ENCODE data around the gene SZT2. TPM values are rescaled to one million over a fixed set of nuclear protein-coding genes. Genes with fewer than 3 reads are reported as not detected.

The SZT2 gene
- polyA plus RNA-seq, 3 donors = 20.9 to 30.1 (median 21.6) TPM

GRCh38 chr1:43414634-43415223 lies 25.0 kb downstream of the SZT2 start:
- peak in 9 of 11 donors; percentile 15 to 43 (median 29) for DNase-seq (ENCODE audit: extremely low read depth in 1 of 11, low read depth in 9 of 11, low spot score in 4 of 11)

- no peak for DNase-seq (ENCODE audit: extremely low read depth in 1 of 11, low read depth in 9 of 11, low spot score in 4 of 11)
Measured at GRCh38 chr1:43415901-43416300, 26.2 kb downstream of the SZT2 start.

GRCh38 chr1:43418858-43419257 lies 29.2 kb downstream of the SZT2 start:
- no peak for DNase-seq (ENCODE audit: extremely low read depth in 1 of 11, low read depth in 9 of 11, low spot score in 4 of 11)

- DNase-seq (ENCODE audit: extremely low read depth in 1 of 11, low read depth in 9 of 11, low spot score in 4 of 11) = no peak
Measured at GRCh38 chr1:43419627-43420425, 30.1 kb downstream of the SZT2 start.

GRCh38 chr1:43420874-43421273 lies 31.2 kb downstream of the SZT2 start:
- no peak for DNase-seq (ENCODE audit: extremely low read depth in 1 of 11, low read depth in 9 of 11, low spot score in 4 of 11)

GRCh38 chr1:43421396-43421795 lies 31.7 kb downstream of the SZT2 start:
- no peak for DNase-seq (ENCODE audit: extremely low read depth in 1 of 11, low read depth in 9 of 11, low spot score in 4 of 11)

GRCh38 chr1:43421976-43422750 lies 32.5 kb downstream of the SZT2 start:
- no peak for DNase-seq (ENCODE audit: extremely low read depth in 1 of 11, low read depth in 9 of 11, low spot score in 4 of 11)

- no peak for DNase-seq (ENCODE audit: extremely low read depth in 1 of 11, low read depth in 9 of 11, low spot score in 4 of 11)
Measured at GRCh38 chr1:43422995-43423671, 33.4 kb downstream of the SZT2 start.

- no peak for DNase-seq (ENCODE audit: extremely low read depth in 1 of 11, low read depth in 9 of 11, low spot score in 4 of 11)
Measured at GRCh38 chr1:43423672-43424550, 34.2 kb downstream of the SZT2 start.

- DNase-seq (ENCODE audit: extremely low read depth in 1 of 11, low read depth in 9 of 11, low spot score in 4 of 11) = no peak
Measured at GRCh38 chr1:43425045-43425444, 35.3 kb downstream of the SZT2 start.

- DNase-seq (ENCODE audit: extremely low read depth in 1 of 11, low read depth in 9 of 11, low spot score in 4 of 11) = no peak
Measured at GRCh38 chr1:43426221-43426620, 36.5 kb downstream of the SZT2 start.

- DNase-seq (ENCODE audit: extremely low read depth in 1 of 11, low read depth in 9 of 11, low spot score in 4 of 11) = no peak
Measured at GRCh38 chr1:43427524-43427923, 37.8 kb downstream of the SZT2 start.

GRCh38 chr1:43427941-43428340 lies 38.2 kb downstream of the SZT2 start:
- no peak for DNase-seq (ENCODE audit: extremely low read depth in 1 of 11, low read depth in 9 of 11, low spot score in 4 of 11)

GRCh38 chr1:43430831-43431230 lies 41.1 kb downstream of the SZT2 start:
- no peak for DNase-seq (ENCODE audit: extremely low read depth in 1 of 11, low read depth in 9 of 11, low spot score in 4 of 11)

- no peak for DNase-seq (ENCODE audit: extremely low read depth in 1 of 11, low read depth in 9 of 11, low spot score in 4 of 11)
Measured at GRCh38 chr1:43431676-43432075, 42.0 kb downstream of the SZT2 start.

GRCh38 chr1:43432171-43432860 lies 42.6 kb downstream of the SZT2 start:
- DNase-seq (ENCODE audit: extremely low read depth in 1 of 11, low read depth in 9 of 11, low spot score in 4 of 11) = no peak

- DNase-seq (ENCODE audit: extremely low read depth in 1 of 11, low read depth in 9 of 11, low spot score in 4 of 11) = no peak
Measured at GRCh38 chr1:43432907-43433306, 43.2 kb downstream of the SZT2 start.

GRCh38 chr1:43434256-43434655 lies 44.6 kb downstream of the SZT2 start:
- DNase-seq (ENCODE audit: extremely low read depth in 1 of 11, low read depth in 9 of 11, low spot score in 4 of 11) = no peak
